Activated naive CD4-positive, alpha-beta T cell (primary cell): ENCODE data around the gene COMMD7.

Experiments
- DNase-seq, 4 experiments: peaks; one replicate each; lab custom pipeline; 2025; lab: John Stamatoyannopoulos, UW

COMMD7 gene

GRCh38 chr20:32675223-32675975 lies 67.9 kb downstream of the COMMD7 start:
- no peak for DNase-seq

- peak; percentile 12 to 61 (median 41) for DNase-seq
These were observed 68.9 kb downstream of the COMMD7 start for GRCh38 chr20:32674362-32674789.

- peak in 1 of 4 experiments; percentile 14 for DNase-seq
These were observed 70.0 kb downstream of the COMMD7 start for GRCh38 chr20:32672982-32673851.

GRCh38 chr20:32672394-32672981 lies 70.8 kb downstream of the COMMD7 start:
- DNase-seq = no peak

- no peak for DNase-seq
These were observed 72.4 kb downstream of the COMMD7 start for GRCh38 chr20:32670773-32671455.

- no peak for DNase-seq
These were observed 76.2 kb downstream of the COMMD7 start for GRCh38 chr20:32667027-32667426.

GRCh38 chr20:32664678-32665159 lies 78.5 kb downstream of the COMMD7 start:
- DNase-seq = no peak

- no peak for DNase-seq
These were observed 79.1 kb downstream of the COMMD7 start for GRCh38 chr20:32664012-32664677.

GRCh38 chr20:32663335-32664011 lies 79.8 kb downstream of the COMMD7 start:
- no peak for DNase-seq

GRCh38 chr20:32661820-32662528 lies 81.3 kb downstream of the COMMD7 start:
- no peak for DNase-seq

GRCh38 chr20:32660661-32661060 lies 82.6 kb downstream of the COMMD7 start:
- DNase-seq = no peak

- no peak for DNase-seq
These were observed 86.4 kb downstream of the COMMD7 start for GRCh38 chr20:32656827-32657226.

- DNase-seq = no peak
These were observed 87.3 kb downstream of the COMMD7 start for GRCh38 chr20:32655903-32656512.

GRCh38 chr20:32652739-32653526 lies 90.3 kb downstream of the COMMD7 start:
- DNase-seq = peak; percentile 87 to 92 (median 89)
